PC-9 (cell line): Measurements from ENCODE around the gene ACAP3.

ENCODE experiments used
- CTCF ChIP-seq: fragments of 200-600 bp; sonication (generic); conservative IDR thresholded peaks from 2 replicates; pipeline ENCODE4 v1.6.1; 2017; ENCODE audit warnings: mixed run types, antibody characterized with exemption, mild to moderate bottlenecking, moderate library complexity
- EZH2 ChIP-seq: fragments of 200-600 bp; sonication (generic); IDR thresholded peaks from 2 replicates; pipeline ENCODE4 v1.8.0; 2017; ENCODE audit warnings: antibody characterized with exemption, low read depth

GRCh38 chr1:1280782-1281481 is 26.8 kb downstream of the ACAP3 start:
- no peak for TF ChIP-seq CTCF
- TF ChIP-seq EZH2 = no peak
